ENCODE results near the gene CCZ1.
"Not testable (repeated sequence)": the region's sequence is repeated elsewhere in the genome, so short reads cannot be mapped to it uniquely, and the experiment has no call there.

Gene CCZ1

GRCh38 chr7:5904726-5905125 is 6.2 kb downstream of the CCZ1 start:
- not testable (repeated sequence) for DNase-seq (ENCODE audit: low read depth in 2 of 3, low spot score in 2 of 3)

- not testable (repeated sequence) for DNase-seq (ENCODE audit: low read depth in 2 of 3, low spot score in 2 of 3)
These were observed 10.3 kb downstream of the CCZ1 start for GRCh38 chr7:5908835-5909234.

GRCh38 chr7:5916529-5916928 is 18.0 kb downstream of the CCZ1 start:
- not testable (repeated sequence) for DNase-seq (ENCODE audit: low read depth in 2 of 3, low spot score in 2 of 3)

- not testable (repeated sequence) for DNase-seq (ENCODE audit: low read depth in 2 of 3, low spot score in 2 of 3)
These were observed 25.6 kb downstream of the CCZ1 start for GRCh38 chr7:5924180-5924579.

- DNase-seq (ENCODE audit: low read depth in 2 of 3, low spot score in 2 of 3) = not testable (repeated sequence)
These were observed 26.1 kb downstream of the CCZ1 start for GRCh38 chr7:5924630-5925029.

- not testable (repeated sequence) for DNase-seq (ENCODE audit: low read depth in 2 of 3, low spot score in 2 of 3)
These were observed 27.8 kb downstream of the CCZ1 start for GRCh38 chr7:5926263-5926870.

GRCh38 chr7:5930290-5930689 is 31.8 kb downstream of the CCZ1 start:
- DNase-seq (ENCODE audit: low read depth in 2 of 3, low spot score in 2 of 3) = not testable (repeated sequence)

GRCh38 chr7:5931250-5931649 is 32.7 kb downstream of the CCZ1 start:
- DNase-seq (ENCODE audit: low read depth in 2 of 3, low spot score in 2 of 3) = not testable (repeated sequence)

- not testable (repeated sequence) for DNase-seq (ENCODE audit: low read depth in 2 of 3, low spot score in 2 of 3)
These were observed 33.5 kb downstream of the CCZ1 start for GRCh38 chr7:5931905-5932644.

- not testable (repeated sequence) for DNase-seq (ENCODE audit: low read depth in 2 of 3, low spot score in 2 of 3)
These were observed 36.5 kb downstream of the CCZ1 start for GRCh38 chr7:5934945-5935450.

GRCh38 chr7:5963205-5963604 is 64.7 kb downstream of the CCZ1 start:
- not testable (repeated sequence) for DNase-seq (ENCODE audit: low read depth in 2 of 3, low spot score in 2 of 3)

- DNase-seq (ENCODE audit: low read depth in 2 of 3, low spot score in 2 of 3) = not testable (repeated sequence)
These were observed 65.3 kb downstream of the CCZ1 start for GRCh38 chr7:5963810-5964209.

- not testable (repeated sequence) for DNase-seq (ENCODE audit: low read depth in 2 of 3, low spot score in 2 of 3)
These were observed 71.9 kb downstream of the CCZ1 start, which contains the start of gene RSPH10B for GRCh38 chr7:5970347-5970911. RSPH10B (minus strand) TSS chr7:5970689; CDS start chr7:5967116, 3,573 bp downstream.

GRCh38 chr7:5973580-5973979 is 75.0 kb downstream of the CCZ1 start:
- not testable (repeated sequence) for DNase-seq (ENCODE audit: low read depth in 2 of 3, low spot score in 2 of 3)

Data from activated CD8-positive, alpha-beta memory T cell treated with anti-CD3 and anti-CD28 coated beads for 48 hours (primary cell).